GM21423 (cell line): ENCODE measurements around the gene GBA3.
A peak's percentile ranks its signal among the peaks of the same experiment; 100 is the strongest.

Source experiments
- ATAC-seq: cut with Tn5 transposase; IDR thresholded peaks from one replicate; pipeline ENCODE4 v1.9.1; 2021; ENCODE audit warnings: mild to moderate bottlenecking, moderate library complexity; ENCODE audit not compliant: unreplicated experiment

The GBA3 gene

DNA sequence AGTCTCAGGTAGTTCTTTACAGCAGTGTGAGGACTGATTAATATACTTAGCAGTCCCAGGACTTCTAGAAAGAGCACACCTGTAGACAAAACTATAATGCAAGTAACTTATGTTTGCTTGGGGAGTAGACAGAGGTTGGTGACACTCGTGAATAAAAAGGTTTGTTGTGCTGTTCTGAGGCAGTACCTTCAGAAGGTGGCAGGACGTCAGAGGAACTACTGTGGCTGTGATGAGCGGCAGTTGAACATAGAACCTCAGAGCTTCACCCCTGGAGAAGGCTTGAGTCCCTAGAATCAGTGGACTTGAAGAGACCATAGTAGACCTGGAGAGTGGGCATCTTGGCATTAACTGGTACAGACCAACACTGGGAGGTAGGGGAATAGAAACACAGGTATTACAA is 3.3 kb upstream of the GBA3 start:
- ATAC-seq, result no peak

GRCh38 chr4:22695029-22695428 is 2.3 kb downstream of the GBA3 start:
- ATAC-seq, result no peak

GRCh38 chr4:22695917-22696316 is 3.2 kb downstream of the GBA3 start:
- ATAC-seq, result no peak

DNA sequence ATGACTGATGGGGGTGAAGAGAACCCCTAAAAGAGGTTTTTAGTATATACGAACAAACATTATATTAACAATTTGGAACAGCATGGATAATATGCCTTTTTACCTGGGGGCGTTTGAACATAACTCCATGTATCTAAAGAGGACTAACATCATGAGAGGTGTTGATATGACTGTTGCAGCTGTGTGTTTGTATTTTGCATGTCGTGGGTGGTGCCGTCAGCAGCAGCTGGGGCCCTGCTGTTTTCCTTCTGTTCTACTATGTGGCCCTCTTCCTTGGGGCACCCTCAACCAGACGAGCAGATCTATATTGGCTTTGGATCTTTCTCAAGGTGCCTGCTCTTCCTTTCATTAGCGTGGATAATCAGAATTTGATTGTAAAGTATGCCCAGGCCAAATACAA is 11.2 kb downstream of the GBA3 start:
- no peak for ATAC-seq

- peak; percentile 67 for ATAC-seq
Observed at GRCh38 chr4:22707390-22707789, 14.7 kb downstream of the GBA3 start.

DNA sequence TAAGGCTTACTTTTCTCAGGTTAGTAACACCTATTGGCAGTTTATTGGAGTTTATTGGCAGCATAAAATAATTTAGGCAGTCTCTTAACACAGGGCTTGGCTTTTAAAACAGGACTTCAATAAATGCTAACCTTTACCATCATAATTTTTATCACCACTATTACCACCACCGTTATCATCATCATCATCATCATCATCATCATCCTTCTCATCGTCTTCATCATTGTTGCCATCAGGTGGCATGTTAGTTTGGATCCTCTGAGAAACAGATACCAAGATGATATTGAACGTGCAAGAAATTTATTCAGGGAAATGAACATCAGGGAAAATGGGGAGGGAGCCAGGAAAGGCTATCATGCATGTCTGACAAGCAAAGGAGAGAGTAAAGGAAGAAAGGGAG is 16.2 kb downstream of the GBA3 start:
- no peak for ATAC-seq

- ATAC-seq, result no peak
Observed at GRCh38 chr4:22712105-22712504, 19.4 kb downstream of the GBA3 start.

- no peak for ATAC-seq
Observed at GRCh38 chr4:22712529-22712928, 19.8 kb downstream of the GBA3 start.

DNA sequence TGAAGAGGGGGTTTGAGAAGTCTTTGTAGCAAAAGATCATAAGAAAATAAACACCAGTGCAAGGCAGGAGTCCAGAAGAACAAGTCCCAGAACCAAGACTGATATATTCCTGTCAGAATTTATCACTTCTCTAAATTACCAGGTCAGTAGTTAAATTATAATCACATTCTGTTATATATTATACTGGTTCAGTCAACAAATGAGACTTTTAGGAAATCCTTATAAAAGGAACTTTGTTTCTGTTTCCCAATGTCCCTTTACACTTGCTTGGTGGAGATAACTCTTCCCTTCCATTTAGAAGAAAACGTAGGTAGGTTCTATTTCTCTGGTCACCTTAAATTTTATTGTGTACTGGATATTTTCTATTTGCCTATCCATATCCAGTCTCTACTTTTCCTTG is 21.1 kb downstream of the GBA3 start:
- ATAC-seq, result no peak

DNA sequence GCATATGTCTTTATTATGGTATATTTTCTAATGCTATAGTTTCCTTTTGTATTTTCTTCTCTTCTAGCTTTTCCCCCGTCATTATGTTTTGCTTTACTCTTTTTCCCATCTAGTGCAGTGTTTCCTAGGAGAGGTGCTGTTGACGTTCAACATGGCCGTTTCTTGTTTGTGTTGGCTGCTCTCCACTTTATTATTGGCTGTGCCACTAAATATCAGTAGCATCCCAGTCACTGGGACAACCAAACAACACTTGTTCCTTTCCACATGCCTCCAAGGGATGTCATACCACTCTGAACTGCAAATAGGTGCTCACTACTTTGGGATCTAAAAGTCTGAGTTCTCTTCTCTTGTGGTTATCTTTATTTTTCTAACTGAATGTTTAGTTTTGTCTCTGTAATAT is 26.5 kb downstream of the GBA3 start:
- ATAC-seq, result no peak

GRCh38 chr4:22720091-22720490 is 27.4 kb downstream of the GBA3 start:
- no peak for ATAC-seq

GRCh38 chr4:22721204-22721603 is 28.5 kb downstream of the GBA3 start:
- ATAC-seq, result no peak

DNA sequence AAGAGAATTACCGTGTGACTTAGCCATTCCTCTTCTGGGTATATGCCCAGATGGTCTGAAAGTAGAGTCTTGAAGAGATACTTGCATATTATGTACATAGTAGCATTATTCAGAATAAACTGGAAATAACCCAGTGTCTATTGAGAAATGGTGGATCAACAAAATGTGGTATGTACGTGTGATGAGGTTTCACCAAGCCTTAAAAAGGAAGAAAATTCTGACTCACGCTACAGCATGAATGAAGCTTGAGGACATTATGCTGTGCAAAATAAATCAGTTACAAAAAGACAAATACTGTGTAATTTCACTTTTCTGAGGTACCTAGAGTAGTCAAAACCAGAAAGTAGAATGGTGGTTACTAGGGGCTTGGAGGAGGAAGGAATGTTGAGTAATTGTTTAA is 37.3 kb downstream of the GBA3 start:
- ATAC-seq, result no peak

GRCh38 chr4:22733816-22734215 is 41.1 kb downstream of the GBA3 start:
- no peak for ATAC-seq

DNA sequence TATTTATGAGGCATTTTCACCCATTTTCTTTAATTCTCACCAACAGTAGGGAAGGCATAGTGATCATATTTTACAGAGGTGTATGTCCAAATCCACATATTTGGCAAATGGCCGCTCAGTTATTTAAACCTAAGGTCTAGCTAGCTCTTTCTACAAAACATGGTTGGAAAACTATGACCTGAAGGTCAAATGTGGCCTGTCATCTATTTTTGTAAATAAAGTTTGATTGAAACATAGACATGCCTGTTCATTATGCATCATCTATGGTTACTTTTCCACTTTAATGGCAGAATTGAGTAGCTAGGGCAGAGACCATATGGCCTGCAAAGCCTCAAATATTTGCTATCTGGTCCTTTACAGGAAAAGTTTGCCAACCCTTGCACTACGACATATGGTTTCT is 44.2 kb downstream of the GBA3 start:
- no peak for ATAC-seq

GRCh38 chr4:22739968-22740367 is 47.2 kb downstream of the GBA3 start:
- ATAC-seq, result no peak

- ATAC-seq, result no peak
Observed at GRCh38 chr4:22741744-22742143, 49.0 kb downstream of the GBA3 start.

GRCh38 chr4:22743290-22743689 is 50.6 kb downstream of the GBA3 start:
- ATAC-seq, result no peak

DNA sequence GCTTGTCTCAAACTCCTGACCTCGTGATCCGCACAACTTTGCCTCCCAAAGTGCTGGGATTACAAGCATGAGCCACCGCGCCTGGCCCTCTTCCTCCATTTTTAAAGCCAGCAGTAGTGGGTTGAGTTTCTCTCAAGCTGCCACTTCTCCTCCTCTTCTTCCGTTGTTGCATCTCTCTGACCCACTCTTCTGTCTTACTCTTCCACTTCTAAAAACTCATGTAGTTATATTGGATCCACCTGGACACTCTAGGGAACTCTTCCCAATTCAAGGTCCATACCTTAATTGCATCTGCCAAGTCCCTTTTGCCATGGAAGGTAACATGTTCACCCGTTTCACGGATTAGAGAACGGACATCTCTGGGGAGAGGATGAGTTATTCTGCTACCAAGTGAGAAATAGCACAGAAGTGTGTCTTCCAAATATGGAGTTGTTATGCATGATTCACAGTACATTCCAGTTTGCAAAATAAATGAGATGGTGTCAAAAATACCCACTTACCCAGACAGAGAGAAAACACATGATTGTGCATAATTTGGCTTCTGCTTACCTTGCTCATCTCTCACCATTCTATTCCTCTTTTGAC is 51.8 kb downstream of the GBA3 start:
- no peak for ATAC-seq

DNA sequence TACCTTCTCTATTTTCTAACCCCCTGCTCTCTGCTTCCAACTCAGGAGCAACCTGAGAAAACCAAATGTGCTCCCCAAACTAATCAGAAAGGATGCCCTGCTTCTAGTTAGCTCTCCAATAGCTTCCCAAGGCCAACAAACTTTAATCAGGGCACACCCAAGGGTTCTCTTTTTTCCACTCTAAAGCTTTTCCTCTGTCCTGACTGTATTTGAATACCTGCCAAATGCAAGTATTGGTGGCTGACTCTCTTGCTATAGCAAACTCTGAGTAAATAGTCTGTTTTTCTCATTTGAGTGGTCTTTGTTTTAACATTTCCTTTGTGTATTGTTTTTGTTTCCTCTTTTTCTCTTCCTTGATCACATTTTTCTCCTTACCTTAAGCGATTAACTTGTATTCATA is 52.5 kb downstream of the GBA3 start:
- no peak for ATAC-seq

GRCh38 chr4:22754116-22754515 is 61.4 kb downstream of the GBA3 start:
- ATAC-seq, result no peak

DNA sequence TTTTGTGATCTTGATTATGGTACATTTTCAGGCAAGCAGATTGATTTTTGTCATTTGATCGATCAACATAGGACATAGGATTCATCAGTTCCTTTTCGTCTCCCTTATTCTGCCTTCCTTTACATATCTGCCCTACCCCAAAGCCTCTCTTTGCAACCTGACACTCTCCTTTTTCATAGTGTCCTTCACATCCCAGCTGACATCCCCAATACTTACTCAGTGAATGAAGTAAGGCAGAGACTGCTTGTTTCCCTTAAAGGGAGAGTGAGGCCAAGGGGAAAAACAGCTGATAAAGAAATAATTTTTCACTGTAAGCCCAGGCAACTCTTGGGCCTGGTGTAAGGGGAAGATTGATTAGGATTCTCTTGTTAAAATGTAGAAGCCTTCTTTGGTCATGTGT is 69.8 kb downstream of the GBA3 start:
- no peak for ATAC-seq

- no peak for ATAC-seq
Observed at GRCh38 chr4:22764183-22764582, 71.4 kb downstream of the GBA3 start.

GRCh38 chr4:22766068-22766467 is 73.3 kb downstream of the GBA3 start:
- ATAC-seq, result no peak
